ENCODE data around the gene CGN.

CGN gene

GRCh38 chr1:151530461-151530860 is 19.3 kb downstream of the CGN start:
- Histone ChIP-seq H3K36me3 (replicated peaks in 1 of 2; ENCODE audit: control insufficient read depth in 2 of 2, insufficient read depth in 2 of 2, low read length in 2 of 2) (peaks cover 2 to 11% of the 10 kb centered on the region in 2 donors), H3K4me2 (ENCODE audit: insufficient read depth, low read length, poor library complexity, severe bottlenecking) (no peak overlapping the region), H3K9ac (ENCODE audit: low read depth, low read length, poor library complexity) (no peak overlapping the region), H2BK5ac (ENCODE audit: low read length) (no peak overlapping the region), H3K23ac (ENCODE audit: low read depth, low read length, poor library complexity) (no peak overlapping the region), H4K8ac (ENCODE audit: low read depth, low read length) (no peak overlapping the region), H2AFZ (ENCODE audit: low read length) (no peak overlapping the region), H2BK120ac (ENCODE audit: low read depth, low read length) (no peak overlapping the region), H4K91ac (ENCODE audit: low read depth, low read length, poor library complexity) (no peak overlapping the region), H2AK5ac (ENCODE audit: low read depth, low read length) (peak overlapping the region; percentile 63), H3K79me1 (ENCODE audit: low read depth, low read length) (no peaks in the 10 kb centered on the region), H3K4ac (ENCODE audit: low read length) (no peak overlapping the region), H3K27me3 (ENCODE audit: control insufficient read depth in 3 of 3, insufficient read depth in 3 of 3, low read depth in 1 of 3, low read length in 3 of 3) (no peaks in the 10 kb centered on the region), H2BK12ac (ENCODE audit: low read length) (peak overlapping the region; percentile 84), H3K27ac (replicated peaks; ENCODE audit: low read length) (no peak overlapping the region), H3K9me3 (replicated peaks in 1 of 2; ENCODE audit: control insufficient read depth in 2 of 2, insufficient read depth in 1 of 2, low read depth in 1 of 2, low read length in 2 of 2) (no peaks in the 10 kb centered on the region), H3K4me1 (ENCODE audit: control insufficient read depth in 2 of 2, insufficient read depth in 1 of 2, low read depth in 1 of 2, low read length in 2 of 2) (peaks cover 0 to 14% of the 10 kb centered on the region in 2 donors), H3K14ac (ENCODE audit: low read length) (no peak overlapping the region), H2BK15ac (ENCODE audit: low read length) (no peak overlapping the region), H3K18ac (ENCODE audit: low read length) (peak overlapping the region; percentile 11), H3K4me3 (ENCODE audit: low read length in 2 of 2) (peak overlapping the region in 1 of 2 donors; percentile 55)
- WGBS, 2 donors (ENCODE audit: extremely low coverage in 2 of 2, insufficient read length in 2 of 2, insufficient replicate concordance in 1 of 2), result no CpG with 5 or more reads among the region's 11 CpGs
- no peak for DNase-seq (ENCODE audit: low spot score)

DNA sequence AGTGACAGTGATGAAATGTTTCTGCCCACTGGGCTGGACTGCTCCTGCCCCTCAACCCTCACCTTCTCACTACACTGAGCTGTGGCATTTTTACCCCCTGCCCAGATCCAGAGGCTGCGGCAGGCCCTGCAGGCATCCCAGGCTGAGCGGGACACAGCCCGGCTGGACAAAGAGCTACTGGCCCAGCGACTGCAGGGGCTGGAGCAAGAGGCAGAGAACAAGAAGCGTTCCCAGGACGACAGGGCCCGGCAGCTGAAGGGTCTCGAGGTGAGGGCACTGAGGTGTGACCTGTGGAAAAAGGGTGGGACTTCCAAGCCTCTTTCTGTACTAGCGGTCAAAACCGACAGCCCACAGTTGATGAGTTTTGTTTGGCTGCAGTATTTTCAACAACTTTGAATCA is 22.7 kb downstream of the CGN start:
- H4K91ac ChIP-seq (ENCODE audit: low read depth, low read length, poor library complexity), result no peak overlapping the region
- H2BK5ac ChIP-seq (ENCODE audit: low read length), result no peak overlapping the region
- no peaks in the 10 kb centered on the region for H3K79me1 ChIP-seq (ENCODE audit: low read depth, low read length)
- H3K4me2 ChIP-seq (ENCODE audit: insufficient read depth, low read length, poor library complexity, severe bottlenecking), result no peak overlapping the region
- peaks cover 0 to 14% of the 10 kb centered on the region in 2 donors for H3K36me3 ChIP-seq (replicated peaks in 1 of 2; ENCODE audit: control insufficient read depth in 2 of 2, insufficient read depth in 2 of 2, low read length in 2 of 2)
- no peak overlapping the region for H2BK15ac ChIP-seq (ENCODE audit: low read length)
- H2AK5ac ChIP-seq (ENCODE audit: low read depth, low read length), result no peak overlapping the region
- no peak overlapping the region for H3K14ac ChIP-seq (ENCODE audit: low read length)
- peak overlapping the region; percentile 63 for H2AFZ ChIP-seq (ENCODE audit: low read length)
- no peaks in the 10 kb centered on the region for H3K27me3 ChIP-seq (ENCODE audit: control insufficient read depth in 3 of 3, insufficient read depth in 3 of 3, low read depth in 1 of 3, low read length in 3 of 3)
- H2BK120ac ChIP-seq (ENCODE audit: low read depth, low read length), result no peak overlapping the region
- H3K9me3 ChIP-seq (replicated peaks in 1 of 2; ENCODE audit: control insufficient read depth in 2 of 2, insufficient read depth in 1 of 2, low read depth in 1 of 2, low read length in 2 of 2), result no peaks in the 10 kb centered on the region
- no peak overlapping the region for H2BK12ac ChIP-seq (ENCODE audit: low read length)
- H3K27ac ChIP-seq (replicated peaks; ENCODE audit: low read length), result no peak overlapping the region
- peaks cover 0 to 14% of the 10 kb centered on the region in 2 donors for H3K4me1 ChIP-seq (ENCODE audit: control insufficient read depth in 2 of 2, insufficient read depth in 1 of 2, low read depth in 1 of 2, low read length in 2 of 2)
- WGBS, 2 donors (ENCODE audit: extremely low coverage in 2 of 2, insufficient read length in 2 of 2, insufficient replicate concordance in 1 of 2), result no CpG with 5 or more reads among the region's 10 CpGs
- no peak overlapping the region for H3K4ac ChIP-seq (ENCODE audit: low read length)
- H3K18ac ChIP-seq (ENCODE audit: low read length), result no peak overlapping the region
- DNase-seq (ENCODE audit: low spot score), result no peak
- no peak overlapping the region for H3K4me3 ChIP-seq (ENCODE audit: low read length in 2 of 2)
- H4K8ac ChIP-seq (ENCODE audit: low read depth, low read length), result no peak overlapping the region
- no peak overlapping the region for H3K23ac ChIP-seq (ENCODE audit: low read depth, low read length, poor library complexity)
- H3K9ac ChIP-seq (ENCODE audit: low read depth, low read length, poor library complexity), result no peak overlapping the region

DNA sequence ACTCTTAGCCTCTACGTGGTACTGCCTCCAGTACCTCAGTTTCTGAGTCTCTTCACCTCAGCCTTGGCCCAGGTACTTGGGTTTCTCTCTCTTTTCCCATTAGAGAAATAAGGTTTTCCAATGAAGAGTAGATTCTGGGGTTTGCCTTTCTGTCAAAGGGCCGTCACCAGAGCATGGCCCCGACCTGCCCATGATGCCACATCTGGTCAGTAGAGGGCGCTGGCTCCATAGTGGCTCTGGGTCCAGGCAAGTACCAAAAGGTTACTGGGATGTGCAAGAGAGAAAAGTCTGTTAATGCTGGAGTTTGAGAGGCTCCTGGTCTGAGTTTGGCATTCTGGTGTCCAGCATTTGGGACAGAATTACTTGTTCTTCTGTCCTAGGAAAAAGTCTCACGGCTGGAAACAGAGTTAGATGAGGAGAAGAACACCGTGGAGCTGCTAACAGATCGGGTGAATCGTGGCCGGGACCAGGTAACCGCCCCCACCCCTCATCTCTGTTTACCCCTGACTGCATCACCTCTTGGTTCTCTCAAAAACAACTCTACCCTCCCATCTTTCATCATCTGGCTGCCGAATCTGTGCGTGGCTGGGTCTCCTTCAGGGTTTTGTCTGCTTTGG is 23.6 kb downstream of the CGN start:
- Histone ChIP-seq H3K4me1 (ENCODE audit: control insufficient read depth in 2 of 2, insufficient read depth in 1 of 2, low read depth in 1 of 2, low read length in 2 of 2) (peaks cover 5 to 17% of the 10 kb centered on the region in 2 donors), H4K91ac (ENCODE audit: low read depth, low read length, poor library complexity) (no peak overlapping the region), H3K4me3 (ENCODE audit: low read length in 2 of 2) (no peak overlapping the region), H2BK5ac (ENCODE audit: low read length) (no peak overlapping the region), H3K79me1 (ENCODE audit: low read depth, low read length) (no peaks in the 10 kb centered on the region), H4K8ac (ENCODE audit: low read depth, low read length) (no peak overlapping the region), H3K18ac (ENCODE audit: low read length) (no peak overlapping the region), H3K23ac (ENCODE audit: low read depth, low read length, poor library complexity) (no peak overlapping the region), H3K27ac (replicated peaks; ENCODE audit: low read length) (no peak overlapping the region), H2BK12ac (ENCODE audit: low read length) (no peak overlapping the region), H2BK15ac (ENCODE audit: low read length) (no peak overlapping the region), H3K4ac (ENCODE audit: low read length) (no peak overlapping the region), H3K9ac (ENCODE audit: low read depth, low read length, poor library complexity) (no peak overlapping the region), H2BK120ac (ENCODE audit: low read depth, low read length) (no peak overlapping the region), H3K14ac (ENCODE audit: low read length) (no peak overlapping the region), H2AK5ac (ENCODE audit: low read depth, low read length) (no peak overlapping the region), H3K27me3 (ENCODE audit: control insufficient read depth in 3 of 3, insufficient read depth in 3 of 3, low read depth in 1 of 3, low read length in 3 of 3) (no peaks in the 10 kb centered on the region), H2AFZ (ENCODE audit: low read length) (no peak overlapping the region), H3K4me2 (ENCODE audit: insufficient read depth, low read length, poor library complexity, severe bottlenecking) (no peak overlapping the region), H3K36me3 (replicated peaks in 1 of 2; ENCODE audit: control insufficient read depth in 2 of 2, insufficient read depth in 2 of 2, low read length in 2 of 2) (peaks cover 0 to 10% of the 10 kb centered on the region in 2 donors), H3K9me3 (replicated peaks in 1 of 2; ENCODE audit: control insufficient read depth in 2 of 2, insufficient read depth in 1 of 2, low read depth in 1 of 2, low read length in 2 of 2) (no peaks in the 10 kb centered on the region)
- no peak for DNase-seq (ENCODE audit: low spot score)
- no CpG with 5 or more reads among the region's 12 CpGs for WGBS, 2 donors (ENCODE audit: extremely low coverage in 2 of 2, insufficient read length in 2 of 2, insufficient replicate concordance in 1 of 2)

DNA sequence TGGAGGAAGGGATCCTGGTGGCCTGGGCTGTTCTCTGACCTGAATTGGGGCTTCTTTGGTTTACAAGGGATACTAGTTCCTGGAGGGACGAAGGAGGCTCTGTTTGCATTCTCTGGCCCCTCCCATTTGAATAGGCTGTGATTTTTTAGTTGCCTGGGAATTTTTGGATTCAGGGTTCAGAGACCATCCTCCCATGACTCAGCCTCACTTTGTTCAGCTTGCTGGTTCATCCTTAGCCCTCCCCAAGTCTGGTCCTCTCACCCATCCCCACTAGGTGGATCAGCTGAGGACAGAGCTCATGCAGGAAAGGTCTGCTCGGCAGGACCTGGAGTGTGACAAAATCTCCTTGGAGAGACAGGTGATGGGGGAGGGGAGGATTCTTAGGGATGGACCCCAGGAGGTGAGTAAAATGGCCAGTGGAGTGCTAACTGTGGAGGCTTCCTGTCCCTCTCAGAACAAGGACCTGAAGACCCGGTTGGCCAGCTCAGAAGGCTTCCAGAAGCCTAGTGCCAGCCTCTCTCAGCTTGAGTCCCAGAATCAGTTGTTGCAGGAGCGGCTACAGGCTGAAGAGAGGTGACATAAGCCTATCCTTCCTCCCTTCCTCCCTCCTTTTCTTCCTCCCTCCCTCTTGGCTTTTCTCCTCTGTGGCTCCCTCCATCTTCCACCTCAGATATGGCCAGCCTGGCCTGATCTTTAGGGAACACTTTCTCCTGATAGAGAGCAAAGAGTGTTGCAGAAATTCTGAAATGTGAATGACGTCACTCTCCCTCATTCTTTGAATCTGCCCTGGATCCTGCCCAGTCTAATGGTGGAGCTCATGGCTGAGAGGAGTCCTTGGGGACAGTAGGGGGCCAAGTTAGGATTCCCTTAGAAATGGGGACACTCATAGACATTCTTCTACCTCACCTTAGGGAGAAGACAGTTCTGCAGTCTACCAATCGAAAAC is 24.4 kb downstream of the CGN start:
- H4K8ac ChIP-seq (ENCODE audit: low read depth, low read length), result no peak overlapping the region
- no peak overlapping the region for H4K91ac ChIP-seq (ENCODE audit: low read depth, low read length, poor library complexity)
- no peak overlapping the region for H3K9ac ChIP-seq (ENCODE audit: low read depth, low read length, poor library complexity)
- H3K4me3 ChIP-seq (ENCODE audit: low read length in 2 of 2), result no peak overlapping the region
- H2AFZ ChIP-seq (ENCODE audit: low read length), result no peak overlapping the region
- H2BK12ac ChIP-seq (ENCODE audit: low read length), result no peak overlapping the region
- H3K18ac ChIP-seq (ENCODE audit: low read length), result no peak overlapping the region
- H3K4me2 ChIP-seq (ENCODE audit: insufficient read depth, low read length, poor library complexity, severe bottlenecking), result no peak overlapping the region
- no peak overlapping the region for H3K14ac ChIP-seq (ENCODE audit: low read length)
- no peak overlapping the region for H2BK5ac ChIP-seq (ENCODE audit: low read length)
- peaks cover 6 to 17% of the 10 kb centered on the region in 2 donors for H3K4me1 ChIP-seq (ENCODE audit: control insufficient read depth in 2 of 2, insufficient read depth in 1 of 2, low read depth in 1 of 2, low read length in 2 of 2)
- H3K23ac ChIP-seq (ENCODE audit: low read depth, low read length, poor library complexity), result no peak overlapping the region
- H3K9me3 ChIP-seq (replicated peaks in 1 of 2; ENCODE audit: control insufficient read depth in 2 of 2, insufficient read depth in 1 of 2, low read depth in 1 of 2, low read length in 2 of 2), result no peaks in the 10 kb centered on the region
- no peaks in the 10 kb centered on the region for H3K79me1 ChIP-seq (ENCODE audit: low read depth, low read length)
- H2BK120ac ChIP-seq (ENCODE audit: low read depth, low read length), result no peak overlapping the region
- DNase-seq (ENCODE audit: low spot score), result no peak
- no peak overlapping the region for H2AK5ac ChIP-seq (ENCODE audit: low read depth, low read length)
- no CpG with 5 or more reads among the region's 6 CpGs for WGBS, 2 donors (ENCODE audit: extremely low coverage in 2 of 2, insufficient read length in 2 of 2, insufficient replicate concordance in 1 of 2)
- no peak overlapping the region for H3K4ac ChIP-seq (ENCODE audit: low read length)
- H3K27ac ChIP-seq (replicated peaks; ENCODE audit: low read length), result no peak overlapping the region
- H2BK15ac ChIP-seq (ENCODE audit: low read length), result no peak overlapping the region
- H3K36me3 ChIP-seq (replicated peaks in 1 of 2; ENCODE audit: control insufficient read depth in 2 of 2, insufficient read depth in 2 of 2, low read length in 2 of 2), result peaks cover 0 to 8% of the 10 kb centered on the region in 2 donors
- H3K27me3 ChIP-seq (ENCODE audit: control insufficient read depth in 3 of 3, insufficient read depth in 3 of 3, low read depth in 1 of 3, low read length in 3 of 3), result no peaks in the 10 kb centered on the region
